K562 treated with DMSO at 1 percent for 48 hours (cell line): ENCODE data around the gene SSUH2. TPM values are rescaled to one million over a fixed set of nuclear protein-coding genes. Genes with fewer than 3 reads are reported as not detected.

Experiments used
- total RNA-seq: library from RNA; unstranded; fragments of 300-600 nt; gene quantifications from 2 replicates; pipeline ENCODE4 v1.2.3, GENCODE V29; 2022; ENCODE audit warnings: low replicate concordance; ENCODE audit errors: extremely low read depth

SSUH2 gene
- total RNA-seq: not detected in 2 replicates

GRCh38 chr3:8644748-8645390, at the start of gene SSUH2:
Gene SSUH2, minus strand, starts transcription at chr3:8644798. Its CDS starts 40 bp downstream, at chr3:8644758.

Other genes with a start within 250 kb of the SSUH2 start
- not detected in 2 replicates for gene LMCD1, start 143.0 kb downstream of the SSUH2 start, total RNA-seq
- not detected in 2 replicates for gene CAV3, start 89.0 kb upstream of the SSUH2 start, total RNA-seq
- gene OXTR, start 124.8 kb upstream of the SSUH2 start, total RNA-seq: not detected in 2 replicates